AG09319 (cell line): ENCODE measurements around the gene SIAH3.

Source experiments
- DNase-seq: peaks from one replicate; pipeline ENCODE4 v3.0.0-alpha.2; 2010; ENCODE audit warnings: low read depth; ENCODE audit errors: extremely low read depth
- TF ChIP-seq, protein P1 (sequence below): IDR thresholded peaks from 2 replicates; pipeline ENCODE4 v1.5.1; 2011; ENCODE audit warnings: low read depth, mild to moderate bottlenecking, inconsistent platforms, low read length, moderate library complexity

SIAH3 gene, protein sequence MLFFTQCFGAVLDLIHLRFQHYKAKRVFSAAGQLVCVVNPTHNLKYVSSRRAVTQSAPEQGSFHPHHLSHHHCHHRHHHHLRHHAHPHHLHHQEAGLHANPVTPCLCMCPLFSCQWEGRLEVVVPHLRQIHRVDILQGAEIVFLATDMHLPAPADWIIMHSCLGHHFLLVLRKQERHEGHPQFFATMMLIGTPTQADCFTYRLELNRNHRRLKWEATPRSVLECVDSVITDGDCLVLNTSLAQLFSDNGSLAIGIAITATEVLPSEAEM

DNA sequence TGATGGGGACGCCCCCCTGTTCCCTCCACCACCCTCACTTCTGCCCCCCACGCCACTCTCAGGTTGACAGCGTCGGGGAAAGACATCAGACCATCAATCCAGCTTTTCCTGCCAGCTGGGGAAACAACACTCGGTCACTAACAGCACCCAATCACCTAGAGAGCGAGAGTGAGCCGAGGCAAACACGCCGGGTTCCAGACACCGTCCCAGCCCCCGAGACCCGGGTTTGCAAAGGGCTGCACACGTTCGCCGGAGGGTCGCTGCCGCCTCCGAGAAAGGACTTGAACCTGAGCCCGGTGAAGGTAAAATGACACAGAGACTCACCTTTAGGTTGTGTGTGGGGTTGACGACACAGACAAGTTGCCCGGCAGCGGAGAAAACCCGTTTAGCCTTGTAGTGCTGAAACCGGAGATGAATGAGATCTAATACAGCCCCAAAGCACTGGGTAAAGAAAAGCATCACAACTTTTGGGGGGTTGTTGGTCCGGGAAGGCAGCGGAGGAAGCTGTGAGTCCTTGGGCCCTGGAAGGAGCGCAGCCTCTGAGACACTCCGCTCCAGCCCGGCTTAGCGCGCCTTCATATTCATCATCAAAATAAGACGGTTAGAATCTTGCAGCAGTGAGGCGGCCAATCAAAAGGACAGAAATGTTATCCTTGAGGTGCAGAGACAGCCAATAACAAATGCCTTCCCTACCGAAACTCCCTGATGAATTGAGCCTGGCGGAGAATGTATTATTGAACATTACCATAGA, at the start of gene SIAH3:
Gene SIAH3 (minus strand): TSS at position 583 of the 751 bp plus-strand sequence. CDS start 124 bp downstream, at position 459.
- no peak for DNase-seq
- TF ChIP-seq, protein P1, sequence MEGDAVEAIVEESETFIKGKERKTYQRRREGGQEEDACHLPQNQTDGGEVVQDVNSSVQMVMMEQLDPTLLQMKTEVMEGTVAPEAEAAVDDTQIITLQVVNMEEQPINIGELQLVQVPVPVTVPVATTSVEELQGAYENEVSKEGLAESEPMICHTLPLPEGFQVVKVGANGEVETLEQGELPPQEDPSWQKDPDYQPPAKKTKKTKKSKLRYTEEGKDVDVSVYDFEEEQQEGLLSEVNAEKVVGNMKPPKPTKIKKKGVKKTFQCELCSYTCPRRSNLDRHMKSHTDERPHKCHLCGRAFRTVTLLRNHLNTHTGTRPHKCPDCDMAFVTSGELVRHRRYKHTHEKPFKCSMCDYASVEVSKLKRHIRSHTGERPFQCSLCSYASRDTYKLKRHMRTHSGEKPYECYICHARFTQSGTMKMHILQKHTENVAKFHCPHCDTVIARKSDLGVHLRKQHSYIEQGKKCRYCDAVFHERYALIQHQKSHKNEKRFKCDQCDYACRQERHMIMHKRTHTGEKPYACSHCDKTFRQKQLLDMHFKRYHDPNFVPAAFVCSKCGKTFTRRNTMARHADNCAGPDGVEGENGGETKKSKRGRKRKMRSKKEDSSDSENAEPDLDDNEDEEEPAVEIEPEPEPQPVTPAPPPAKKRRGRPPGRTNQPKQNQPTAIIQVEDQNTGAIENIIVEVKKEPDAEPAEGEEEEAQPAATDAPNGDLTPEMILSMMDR = no peak

DNA sequence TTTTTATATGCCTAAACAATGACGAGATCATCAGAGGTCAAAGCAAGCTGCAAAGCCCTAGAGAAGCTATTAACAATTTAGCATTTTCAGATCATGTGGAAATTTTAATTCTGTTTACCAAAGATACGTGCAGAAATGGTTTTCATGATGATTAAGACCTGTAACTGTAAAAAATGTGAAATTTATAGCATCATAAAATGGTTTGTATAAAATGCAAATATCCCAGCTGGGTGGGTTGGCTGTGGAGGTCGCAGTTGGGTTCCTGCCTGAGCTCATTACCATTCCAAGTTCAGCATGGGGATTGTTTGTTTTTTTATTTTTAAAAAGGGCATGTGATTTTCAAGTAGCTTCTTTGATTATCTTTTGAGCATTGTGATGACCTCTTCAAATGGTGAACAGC, 47.9 kb upstream of the SIAH3 start:
- DNase-seq = no peak
- TF ChIP-seq, protein P1 = no peak

DNA sequence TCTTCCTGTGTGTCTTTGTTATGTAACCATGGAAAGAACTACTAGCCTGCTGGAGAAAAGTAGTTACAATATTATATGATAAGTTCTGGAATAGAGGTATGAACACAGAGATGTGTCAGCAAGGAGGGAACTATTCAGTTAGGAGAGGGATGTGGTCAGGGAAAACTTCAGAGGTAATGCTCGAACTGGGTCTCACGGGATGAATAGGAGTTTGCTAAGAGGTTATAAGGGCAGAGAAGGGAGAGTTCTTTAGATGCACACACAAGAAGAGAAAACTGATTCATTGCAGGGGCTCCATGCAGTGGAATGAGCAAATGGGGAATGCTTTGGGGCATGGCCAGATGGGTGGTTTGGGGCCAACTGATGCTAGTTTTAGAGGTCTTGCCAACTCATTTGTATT, 46.0 kb upstream of the SIAH3 start:
- TF ChIP-seq, protein P1 = no peak
- no peak for DNase-seq

DNA sequence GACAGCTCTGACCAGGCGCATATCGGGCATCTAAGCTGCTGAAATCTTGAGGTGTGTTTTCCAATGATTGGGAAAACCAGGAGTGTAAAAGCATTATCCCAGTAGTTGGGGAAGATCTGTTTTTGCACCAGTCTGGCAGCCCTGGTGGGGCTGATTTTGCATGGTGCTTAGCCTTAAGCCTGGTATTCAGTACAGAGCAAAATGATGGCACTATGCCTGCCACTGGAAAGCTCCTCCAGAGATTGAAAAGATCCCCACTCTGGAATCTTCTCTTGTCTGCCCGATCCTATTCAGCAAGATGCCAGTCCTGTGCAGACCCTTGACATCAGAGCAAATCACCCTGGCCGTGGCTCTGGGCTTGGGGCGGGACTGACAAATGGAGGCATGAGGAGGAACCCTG, 44.7 kb upstream of the SIAH3 start:
- TF ChIP-seq, protein P1 = no peak
- no peak for DNase-seq

DNA sequence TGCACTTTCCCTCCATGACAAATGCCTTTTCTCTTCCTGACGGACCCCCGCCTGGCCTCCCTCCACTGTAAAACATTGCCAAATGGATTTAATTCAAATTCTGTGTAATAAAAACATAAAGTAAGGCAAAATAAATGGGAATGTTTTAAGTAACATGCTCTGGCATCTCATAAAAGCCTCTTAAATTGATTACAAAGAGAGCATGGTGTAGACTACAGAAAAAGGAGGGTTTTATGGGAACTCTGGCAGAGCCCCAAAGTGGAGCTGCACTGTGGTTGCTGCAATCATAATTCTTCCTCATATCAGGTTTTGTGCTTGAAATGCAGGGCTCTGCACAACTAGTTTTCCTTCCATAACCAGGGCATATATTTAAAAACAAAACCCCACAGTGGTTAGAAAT, 44.3 kb upstream of the SIAH3 start:
- no peak for DNase-seq
- TF ChIP-seq, protein P1 = no peak

DNA sequence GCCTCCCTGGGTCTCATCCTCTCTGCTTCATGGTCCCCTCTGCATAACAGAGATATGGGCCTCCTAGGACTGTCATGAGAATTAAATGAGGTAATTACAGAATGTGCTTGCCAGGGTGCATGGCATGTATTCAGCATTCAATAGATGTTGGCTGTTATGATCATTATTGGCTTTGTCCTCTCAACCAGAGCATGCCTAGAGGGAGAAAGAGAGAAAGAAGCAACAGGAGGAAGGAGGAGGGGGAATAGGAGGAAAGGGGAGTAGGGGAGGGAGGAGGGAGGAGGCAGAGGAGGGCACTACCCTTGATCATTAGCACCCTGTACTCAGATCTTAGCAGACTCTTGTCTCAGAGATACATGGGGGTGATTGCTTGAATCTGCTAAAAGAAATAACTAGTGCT, 41.0 kb upstream of the SIAH3 start:
- DNase-seq = no peak
- TF ChIP-seq, protein P1 = no peak

DNA sequence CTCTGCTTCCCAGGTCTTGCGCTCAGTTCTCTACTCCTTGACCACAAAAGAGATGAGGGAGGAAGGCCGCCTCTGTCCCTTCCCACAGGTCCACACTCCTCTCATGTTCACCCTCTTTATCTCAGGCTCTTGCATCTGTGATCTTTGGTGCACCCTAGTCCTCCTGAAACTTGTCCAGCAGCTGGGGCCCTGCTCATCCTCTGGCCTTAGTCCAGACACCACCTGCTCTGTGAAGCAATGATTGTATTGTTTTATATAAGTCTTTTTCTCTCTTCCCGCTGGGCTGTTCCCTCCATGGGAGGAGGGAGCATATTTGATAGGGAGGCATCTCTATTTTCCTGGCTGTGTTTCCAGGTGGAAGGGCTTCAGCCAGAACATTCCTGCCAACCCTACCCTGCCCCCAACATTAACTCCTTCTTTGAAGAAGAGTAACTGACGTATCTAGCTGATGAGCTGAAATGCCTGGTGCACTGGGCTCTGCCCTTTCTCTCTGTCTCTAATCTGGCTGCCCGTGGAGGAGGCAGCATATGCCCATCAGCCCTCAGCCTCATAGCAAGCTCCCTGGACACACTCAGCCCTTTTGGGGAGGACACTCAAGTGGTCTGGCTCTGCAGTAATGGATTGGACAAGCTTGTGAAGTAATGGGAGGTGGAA, 38.2 kb upstream of the SIAH3 start:
- no peak for DNase-seq
- TF ChIP-seq, protein P1 = no peak
